ENCODE results near the gene ZPBP2.
"Not testable (repeated sequence)": the region's sequence is repeated elsewhere in the genome, so short reads cannot be mapped to it uniquely, and the experiment has no call there.

Gene ZPBP2

DNA sequence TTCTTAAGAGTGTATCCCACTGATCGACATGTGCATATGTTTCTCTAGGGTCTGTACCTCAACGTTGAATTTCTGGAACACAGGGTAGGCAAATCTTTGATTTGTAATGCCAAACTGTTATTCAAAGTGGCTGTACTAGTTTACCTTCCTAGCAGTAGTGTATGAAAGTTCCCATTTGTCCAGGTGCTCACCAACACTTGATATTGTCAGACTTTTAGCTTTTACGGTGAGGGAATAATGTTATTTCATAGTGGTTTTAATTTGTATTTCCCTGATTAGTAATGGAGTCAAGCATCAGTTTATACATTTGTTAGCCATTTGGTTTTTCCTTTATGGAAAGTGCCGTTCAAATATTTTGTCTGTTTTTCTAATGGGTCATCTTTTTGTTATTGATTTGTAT is 30.1 kb downstream of the ZPBP2 start:
- Histone ChIP-seq H3K27me3 (ENCODE audit: control insufficient read depth, insufficient read depth, low read length) (no peaks in the 10 kb centered on the region), H3K4me3 (ENCODE audit: low read length) (no peak overlapping the region), H3K9me3 (ENCODE audit: control insufficient read depth, low read length) (no peaks in the 10 kb centered on the region), H3K9ac (ENCODE audit: low read length) (no peak overlapping the region), H3K36me3 (ENCODE audit: control insufficient read depth, insufficient read depth, low read length) (no peaks in the 10 kb centered on the region), H3K4me1 (ENCODE audit: control insufficient read depth, insufficient read depth, low read length) (no peaks in the 10 kb centered on the region)

DNA sequence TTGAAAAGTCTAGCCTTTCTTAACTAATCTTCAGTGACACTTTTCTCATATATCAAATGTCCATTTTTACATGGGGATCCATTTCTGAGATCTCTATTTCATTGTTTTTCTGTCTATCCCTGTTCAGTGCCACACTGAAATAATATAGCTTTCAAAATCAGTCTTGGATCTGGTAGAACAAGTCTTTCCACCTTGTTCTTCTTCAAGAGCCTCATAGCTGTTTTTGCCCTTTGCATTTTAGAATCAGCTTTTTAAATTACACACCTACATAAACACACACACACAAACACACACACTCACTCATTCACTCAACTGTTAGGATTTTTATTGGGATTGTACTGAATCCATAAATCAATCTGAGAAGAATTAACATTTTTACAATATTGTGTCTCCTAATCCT is 31.2 kb downstream of the ZPBP2 start:
- H3K4me1 ChIP-seq (ENCODE audit: control insufficient read depth, insufficient read depth, low read length) = no peaks in the 10 kb centered on the region
- H3K27me3 ChIP-seq (ENCODE audit: control insufficient read depth, insufficient read depth, low read length) = no peaks in the 10 kb centered on the region
- H3K9me3 ChIP-seq (ENCODE audit: control insufficient read depth, low read length) = no peaks in the 10 kb centered on the region
- H3K9ac ChIP-seq (ENCODE audit: low read length) = no peak overlapping the region
- no peaks in the 10 kb centered on the region for H3K36me3 ChIP-seq (ENCODE audit: control insufficient read depth, insufficient read depth, low read length)
- no peak overlapping the region for H3K4me3 ChIP-seq (ENCODE audit: low read length)

DNA sequence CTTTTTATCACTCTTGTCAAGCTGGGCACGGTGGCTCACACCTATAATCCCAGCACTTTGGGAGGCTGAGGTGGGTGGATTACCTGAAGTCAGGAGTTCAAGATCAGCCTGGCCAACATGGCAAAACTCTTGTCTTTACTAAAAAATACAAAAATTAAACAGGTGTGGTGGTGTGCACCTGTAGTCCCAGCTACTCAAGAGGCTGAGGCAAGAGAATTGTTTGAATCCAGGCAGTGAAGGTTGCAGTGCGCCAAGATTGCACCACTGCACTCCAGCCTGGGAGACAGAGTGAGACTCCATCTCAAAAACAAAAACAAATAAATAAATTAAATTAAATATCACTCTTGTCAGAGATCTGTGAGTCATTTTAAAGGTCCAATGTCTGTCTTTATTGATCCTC is 34.0 kb downstream of the ZPBP2 start:
- not testable (repeated sequence) for H3K9me3 ChIP-seq (ENCODE audit: control insufficient read depth, low read length); H3K4me3 ChIP-seq (ENCODE audit: low read length); H3K36me3 ChIP-seq (ENCODE audit: control insufficient read depth, insufficient read depth, low read length); H3K9ac ChIP-seq (ENCODE audit: low read length); H3K27me3 ChIP-seq (ENCODE audit: control insufficient read depth, insufficient read depth, low read length); H3K4me1 ChIP-seq (ENCODE audit: control insufficient read depth, insufficient read depth, low read length)

DNA sequence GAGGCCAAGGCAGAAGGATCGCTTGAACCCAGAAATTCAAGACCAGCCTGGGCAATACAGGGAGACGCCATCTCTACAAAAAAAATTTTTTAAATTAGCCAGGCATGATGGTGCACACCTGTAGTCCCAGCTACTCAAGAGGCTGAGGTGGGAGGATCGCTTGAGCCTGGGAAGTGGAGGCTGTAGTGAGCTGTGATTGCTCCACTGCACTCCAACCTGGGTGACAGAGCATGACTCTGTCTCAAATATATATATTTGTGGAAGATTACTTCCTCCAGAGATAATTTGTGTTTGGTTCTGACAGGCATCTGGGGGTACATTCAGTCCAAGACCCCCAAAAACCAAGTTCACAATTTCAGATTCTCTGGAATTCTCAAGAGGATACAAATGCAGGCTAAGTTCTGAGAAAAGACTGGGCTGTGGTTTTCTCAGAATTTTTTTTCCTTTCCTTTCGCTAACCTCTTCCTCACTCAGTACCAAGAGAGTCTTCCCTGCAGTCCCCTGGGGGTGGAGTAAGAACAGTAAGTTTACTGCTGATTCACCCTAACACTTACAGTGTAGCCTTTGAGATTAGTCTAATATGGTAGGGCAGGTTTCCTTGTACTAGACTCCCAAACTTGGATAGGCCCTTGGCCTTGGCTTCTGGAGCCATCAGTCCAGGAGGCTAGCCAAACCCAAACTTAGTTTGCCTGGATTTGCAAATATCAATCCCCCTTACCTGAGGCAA is 35.3 kb downstream of the ZPBP2 start:
- H3K4me3 ChIP-seq (ENCODE audit: low read length) = no peak overlapping the region
- no peaks in the 10 kb centered on the region for H3K27me3 ChIP-seq (ENCODE audit: control insufficient read depth, insufficient read depth, low read length)
- no peak overlapping the region for H3K9ac ChIP-seq (ENCODE audit: low read length)
- no peaks in the 10 kb centered on the region for H3K9me3 ChIP-seq (ENCODE audit: control insufficient read depth, low read length)
- H3K36me3 ChIP-seq (ENCODE audit: control insufficient read depth, insufficient read depth, low read length) = no peaks in the 10 kb centered on the region
- H3K4me1 ChIP-seq (ENCODE audit: control insufficient read depth, insufficient read depth, low read length) = no peaks in the 10 kb centered on the region

DNA sequence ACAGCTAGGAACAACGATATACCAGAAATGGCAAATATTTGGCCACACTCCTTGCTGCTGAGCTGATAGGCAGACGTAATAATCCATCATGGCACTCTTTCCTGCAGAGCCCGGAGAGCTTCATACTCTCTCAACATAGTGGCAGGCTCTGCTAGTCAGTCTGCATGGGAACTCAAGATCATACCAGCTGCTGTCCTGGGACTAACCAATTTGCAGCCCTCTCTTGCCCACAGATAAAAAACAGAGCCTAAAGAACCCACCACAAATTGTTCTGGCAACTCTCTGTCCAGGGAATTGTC is 36.9 kb downstream of the ZPBP2 start:
- Histone ChIP-seq H3K27me3 (ENCODE audit: control insufficient read depth, insufficient read depth, low read length) (no peaks in the 10 kb centered on the region), H3K36me3 (ENCODE audit: control insufficient read depth, insufficient read depth, low read length) (no peaks in the 10 kb centered on the region), H3K9ac (ENCODE audit: low read length) (no peak overlapping the region), H3K4me1 (ENCODE audit: control insufficient read depth, insufficient read depth, low read length) (no peaks in the 10 kb centered on the region), H3K9me3 (ENCODE audit: control insufficient read depth, low read length) (no peaks in the 10 kb centered on the region), H3K4me3 (ENCODE audit: low read length) (no peak overlapping the region)

DNA sequence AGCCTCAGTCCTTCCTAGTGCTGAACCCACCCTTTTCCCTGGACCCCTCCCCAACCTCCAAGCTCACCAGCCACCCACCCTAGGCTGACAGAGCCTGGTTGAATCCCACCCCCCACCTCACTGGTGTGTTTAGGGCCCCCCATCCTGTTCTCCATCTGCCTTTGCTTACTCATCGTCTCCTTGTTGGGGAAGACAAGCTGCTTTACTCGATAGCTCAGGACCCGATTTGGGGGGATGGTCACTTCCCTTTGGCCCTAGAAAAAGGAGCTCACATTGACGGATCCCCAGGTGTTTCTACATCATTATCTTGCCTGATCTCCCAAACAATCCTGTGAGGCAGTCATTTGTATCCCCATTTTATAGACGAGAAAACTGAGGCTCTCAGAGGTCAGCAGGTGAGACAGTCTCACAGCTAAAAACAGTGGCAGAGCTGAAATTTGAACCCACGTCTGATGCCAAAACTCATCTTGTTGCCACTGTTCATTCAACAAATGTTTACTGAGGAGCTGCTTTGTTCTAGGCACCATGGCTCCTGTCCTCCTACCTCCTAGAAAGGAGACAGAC is 40.9 kb downstream of the ZPBP2 start:
- Histone ChIP-seq H3K9me3 (ENCODE audit: control insufficient read depth, low read length) (no peaks in the 10 kb centered on the region), H3K36me3 (ENCODE audit: control insufficient read depth, insufficient read depth, low read length) (no peaks in the 10 kb centered on the region), H3K4me1 (ENCODE audit: control insufficient read depth, insufficient read depth, low read length) (no peaks in the 10 kb centered on the region), H3K4me3 (ENCODE audit: low read length) (no peak overlapping the region), H3K9ac (ENCODE audit: low read length) (no peak overlapping the region), H3K27me3 (ENCODE audit: control insufficient read depth, insufficient read depth, low read length) (no peaks in the 10 kb centered on the region)

DNA sequence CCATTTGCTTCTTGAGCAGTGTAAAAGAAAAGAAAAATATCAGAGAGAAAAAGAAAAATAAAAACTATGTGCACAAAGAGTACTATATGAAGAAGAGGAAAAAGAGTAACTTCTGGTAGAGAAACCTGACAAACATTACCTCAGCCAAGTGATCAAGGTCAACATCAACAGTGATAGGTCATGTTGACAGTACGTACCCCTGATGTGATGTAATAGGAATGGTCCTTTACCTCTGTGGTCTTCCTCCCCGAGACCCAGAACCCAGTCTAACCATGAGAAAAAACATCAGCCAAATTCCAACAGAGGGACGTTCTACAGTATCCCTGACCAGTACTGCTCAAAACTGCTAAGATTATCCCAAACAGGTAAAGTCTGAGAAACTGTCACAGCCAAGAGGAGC is 46.0 kb downstream of the ZPBP2 start:
- no peak overlapping the region for H3K4me3 ChIP-seq (ENCODE audit: low read length)
- H3K9me3 ChIP-seq (ENCODE audit: control insufficient read depth, low read length) = no peaks in the 10 kb centered on the region
- no peak overlapping the region for H3K9ac ChIP-seq (ENCODE audit: low read length)
- H3K27me3 ChIP-seq (ENCODE audit: control insufficient read depth, insufficient read depth, low read length) = no peaks in the 10 kb centered on the region
- H3K4me1 ChIP-seq (ENCODE audit: control insufficient read depth, insufficient read depth, low read length) = peaks cover 7% of the 10 kb centered on the region
- H3K36me3 ChIP-seq (ENCODE audit: control insufficient read depth, insufficient read depth, low read length) = no peaks in the 10 kb centered on the region

DNA sequence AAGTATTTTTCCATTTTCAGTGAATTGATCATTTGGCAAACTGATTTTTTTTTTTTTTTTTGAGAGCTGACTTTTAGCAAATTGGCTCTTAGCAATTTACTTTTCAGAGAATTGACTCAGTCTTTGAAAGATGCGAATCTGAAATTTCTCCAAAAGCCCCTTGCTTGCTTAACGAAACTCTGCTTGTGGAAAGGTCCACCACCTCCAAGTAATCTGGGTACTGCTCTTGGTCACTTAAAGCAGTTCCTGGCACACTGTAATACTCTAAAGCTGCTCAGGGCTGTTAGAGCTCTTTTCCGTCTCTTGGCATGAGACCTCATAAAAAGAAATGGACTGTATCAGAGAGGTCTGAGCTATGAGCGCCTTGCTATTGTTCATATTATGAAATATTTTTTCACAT is 47.6 kb downstream of the ZPBP2 start:
- H3K9ac ChIP-seq (ENCODE audit: low read length) = no peak overlapping the region

DNA sequence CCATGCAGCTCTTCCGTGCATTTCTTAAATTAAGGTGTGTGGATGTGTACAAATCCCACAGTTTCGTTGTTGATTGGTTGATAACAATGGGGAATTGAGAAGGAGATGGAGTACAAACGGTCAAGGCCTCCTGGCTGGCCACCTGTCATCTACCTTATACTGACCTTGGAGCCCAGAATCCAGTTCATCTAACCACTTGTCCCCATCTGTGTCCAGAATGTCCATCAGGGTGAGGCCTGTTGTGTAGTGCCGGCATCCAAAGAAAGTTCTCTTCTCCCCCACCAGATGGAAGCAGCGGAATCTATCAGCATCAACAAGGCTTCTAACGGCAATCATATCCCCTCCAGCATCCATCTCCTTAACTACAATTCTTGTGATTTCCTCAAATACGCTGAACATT is 48.9 kb downstream of the ZPBP2 start:
- Histone ChIP-seq H3K9me3 (ENCODE audit: control insufficient read depth, low read length) (no peaks in the 10 kb centered on the region), H3K9ac (ENCODE audit: low read length) (no peak overlapping the region), H3K36me3 (ENCODE audit: control insufficient read depth, insufficient read depth, low read length) (no peaks in the 10 kb centered on the region), H3K4me1 (ENCODE audit: control insufficient read depth, insufficient read depth, low read length) (peaks cover 12% of the 10 kb centered on the region), H3K27me3 (ENCODE audit: control insufficient read depth, insufficient read depth, low read length) (no peaks in the 10 kb centered on the region), H3K4me3 (ENCODE audit: low read length) (no peak overlapping the region)

More for the DNA sequence above, 47.6 kb downstream of the ZPBP2 start:
- H3K36me3 ChIP-seq (ENCODE audit: control insufficient read depth, insufficient read depth, low read length) = no peaks in the 10 kb centered on the region
- no peaks in the 10 kb centered on the region for H3K9me3 ChIP-seq (ENCODE audit: control insufficient read depth, low read length)
- no peak overlapping the region for H3K4me3 ChIP-seq (ENCODE audit: low read length)
- H3K4me1 ChIP-seq (ENCODE audit: control insufficient read depth, insufficient read depth, low read length) = peaks cover 12% of the 10 kb centered on the region
- no peaks in the 10 kb centered on the region for H3K27me3 ChIP-seq (ENCODE audit: control insufficient read depth, insufficient read depth, low read length)

DNA sequence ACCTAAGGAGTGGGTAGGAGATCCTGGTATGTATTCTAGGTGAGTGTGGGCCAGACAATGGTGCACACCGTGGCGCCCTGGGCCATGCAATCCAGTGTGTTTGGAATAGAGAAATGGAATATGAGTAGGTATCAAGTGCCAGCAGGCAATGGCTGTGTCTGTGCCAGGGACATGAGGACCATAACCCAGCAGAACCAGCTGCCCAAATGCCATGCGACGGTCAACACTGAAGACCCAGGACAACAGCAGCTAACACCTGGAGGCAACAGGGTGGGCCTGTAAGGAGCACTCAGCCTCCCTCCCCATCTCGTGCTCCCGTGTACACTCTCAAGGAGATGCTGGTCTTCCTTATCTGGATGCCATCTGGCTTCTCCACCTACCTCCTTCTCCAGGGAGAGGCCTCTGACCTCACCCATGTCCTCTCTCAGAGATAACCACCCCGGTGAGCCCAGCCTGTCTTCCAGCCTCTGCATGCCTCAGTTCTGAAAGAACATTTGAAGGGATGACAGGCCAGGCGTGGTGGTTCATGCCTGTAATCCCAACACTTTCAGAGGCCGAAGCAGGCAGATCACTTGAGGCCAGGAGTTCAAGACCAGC is 51.2 kb downstream of the ZPBP2 start:
- Histone ChIP-seq H3K4me1 (ENCODE audit: control insufficient read depth, insufficient read depth, low read length) (peaks cover 12% of the 10 kb centered on the region), H3K27me3 (ENCODE audit: control insufficient read depth, insufficient read depth, low read length) (no peaks in the 10 kb centered on the region), H3K9me3 (ENCODE audit: control insufficient read depth, low read length) (no peaks in the 10 kb centered on the region), H3K4me3 (ENCODE audit: low read length) (no peak overlapping the region), H3K36me3 (ENCODE audit: control insufficient read depth, insufficient read depth, low read length) (peaks cover 11% of the 10 kb centered on the region), H3K9ac (ENCODE audit: low read length) (no peak overlapping the region)

DNA sequence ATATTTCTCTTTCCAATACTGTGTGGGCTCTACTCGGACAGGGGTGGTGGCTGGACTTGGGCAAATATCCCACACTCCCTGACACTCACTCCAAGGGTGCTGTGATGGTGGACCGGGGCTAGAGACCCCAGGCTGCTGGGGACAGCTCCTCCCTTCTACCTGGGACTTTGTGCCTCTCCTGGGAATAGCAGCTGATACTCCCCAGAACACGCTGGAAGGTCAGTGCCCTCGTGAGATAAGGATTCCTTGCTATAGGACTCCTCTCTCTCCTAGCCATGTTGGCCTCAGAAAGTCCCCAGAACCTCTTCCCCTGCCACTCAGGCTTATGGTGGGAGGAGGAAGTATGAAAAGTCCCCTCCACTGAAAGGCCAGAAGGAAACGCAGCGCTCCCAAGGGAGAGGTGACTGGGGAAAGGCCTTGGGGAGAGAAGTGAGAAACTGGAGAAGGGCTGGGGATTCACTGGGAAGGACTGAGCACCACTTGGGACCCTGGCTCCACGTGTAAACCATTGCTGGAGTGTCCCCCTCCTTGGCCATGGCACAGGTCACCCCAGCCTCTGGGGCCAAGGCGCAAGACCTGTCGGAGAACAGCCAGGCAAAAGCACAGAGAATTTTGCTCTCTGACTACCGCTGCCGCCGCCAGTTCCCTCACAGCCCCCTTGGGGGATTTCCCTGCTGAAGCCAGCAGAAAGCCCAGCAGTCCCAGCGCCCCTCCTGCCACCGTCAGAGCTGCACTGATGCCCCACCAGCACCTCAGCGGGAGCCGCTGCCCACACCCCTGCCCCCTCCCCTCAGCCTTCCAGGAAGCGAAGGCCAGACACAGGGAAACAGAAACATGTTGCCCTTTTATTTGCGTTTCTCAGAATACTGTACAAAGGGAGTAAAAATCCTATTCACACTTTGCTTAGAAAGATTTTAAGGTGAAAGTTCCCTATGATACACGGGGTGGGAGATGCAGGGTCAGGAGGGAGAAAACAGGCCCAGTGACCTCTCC is 52.5 kb downstream of the ZPBP2 start:
- Histone ChIP-seq H3K4me3 (ENCODE audit: low read length) (no peak overlapping the region), H3K36me3 (ENCODE audit: control insufficient read depth, insufficient read depth, low read length) (peaks cover 11% of the 10 kb centered on the region), H3K4me1 (ENCODE audit: control insufficient read depth, insufficient read depth, low read length) (peaks cover 25% of the 10 kb centered on the region), H3K9ac (ENCODE audit: low read length) (no peak overlapping the region), H3K27me3 (ENCODE audit: control insufficient read depth, insufficient read depth, low read length) (no peaks in the 10 kb centered on the region), H3K9me3 (ENCODE audit: control insufficient read depth, low read length) (no peaks in the 10 kb centered on the region)

DNA sequence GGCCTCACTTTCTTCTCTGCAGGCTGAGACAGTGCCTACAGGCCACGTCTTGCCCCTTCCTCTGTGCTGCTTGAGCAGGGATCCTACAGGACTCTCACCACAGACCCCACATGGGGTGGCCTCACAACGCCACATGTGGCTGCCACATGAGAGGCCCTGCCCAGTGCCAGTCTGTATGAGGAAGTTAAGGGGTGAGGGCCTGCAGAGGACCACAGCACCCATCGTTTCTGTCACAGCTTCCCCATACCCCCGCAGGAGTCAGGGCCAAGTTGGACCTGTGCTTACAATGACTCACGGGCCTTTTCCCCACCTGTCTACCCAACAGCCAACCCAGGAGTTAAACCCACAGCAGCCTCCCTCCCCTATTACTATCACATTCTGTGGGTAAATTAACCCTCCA is 53.3 kb downstream of the ZPBP2 start:
- H3K9ac ChIP-seq (ENCODE audit: low read length) = no peak overlapping the region
- peaks cover 29% of the 10 kb centered on the region for H3K4me1 ChIP-seq (ENCODE audit: control insufficient read depth, insufficient read depth, low read length)
- no peaks in the 10 kb centered on the region for H3K9me3 ChIP-seq (ENCODE audit: control insufficient read depth, low read length)
- no peaks in the 10 kb centered on the region for H3K27me3 ChIP-seq (ENCODE audit: control insufficient read depth, insufficient read depth, low read length)
- H3K4me3 ChIP-seq (ENCODE audit: low read length) = no peak overlapping the region
- H3K36me3 ChIP-seq (ENCODE audit: control insufficient read depth, insufficient read depth, low read length) = peaks cover 11% of the 10 kb centered on the region
